ENCODE data around the gene HTRA3.

Gene HTRA3

GRCh38 chr4:8323947-8324555 lies 54.5 kb downstream of the HTRA3 start:
- no peak for DNase-seq (ENCODE audit: low read depth, low spot score)
- Histone ChIP-seq H3K4me3 (ENCODE audit: insufficient read length, low read depth) (no peak overlapping the region), H3K27me3 (ENCODE audit: insufficient read depth, insufficient read length) (no peaks in the 10 kb centered on the region), H3K4me1 (ENCODE audit: insufficient read depth, insufficient read length) (no peaks in the 10 kb centered on the region), H3K36me3 (ENCODE audit: insufficient read depth, insufficient read length, low read length) (no peaks in the 10 kb centered on the region), H3K9me3 (ENCODE audit: insufficient read depth, low read length) (peaks cover 32% of the 10 kb centered on the region; the same call in 1 of the 2 replicates), H3K9ac (ENCODE audit: insufficient read length, low read depth) (no peak overlapping the region)
- TF ChIP-seq YY1 (IDR thresholded peaks at IDR 0.05; ENCODE audit: insufficient read depth, insufficient read length) (no peak), ZNF274 (IDR thresholded peaks at IDR 0.05; ENCODE audit: low read depth, low read length) (no peak), SUZ12 (IDR thresholded peaks at IDR 0.05; ENCODE audit: extremely low read depth, insufficient read depth, insufficient read length) (no peak)

- Histone ChIP-seq H3K36me3 (ENCODE audit: insufficient read depth, insufficient read length, low read length) (no peaks in the 10 kb centered on the region), H3K9ac (ENCODE audit: insufficient read length, low read depth) (no peak overlapping the region), H3K4me3 (ENCODE audit: insufficient read length, low read depth) (no peak overlapping the region), H3K27me3 (ENCODE audit: insufficient read depth, insufficient read length) (no peaks in the 10 kb centered on the region), H3K4me1 (ENCODE audit: insufficient read depth, insufficient read length) (no peaks in the 10 kb centered on the region), H3K9me3 (ENCODE audit: insufficient read depth, low read length) (peaks cover 32% of the 10 kb centered on the region; the same call in 1 of the 2 replicates)
- TF ChIP-seq ZNF274 (IDR thresholded peaks at IDR 0.05; ENCODE audit: low read depth, low read length) (no peak), SUZ12 (IDR thresholded peaks at IDR 0.05; ENCODE audit: extremely low read depth, insufficient read depth, insufficient read length) (no peak), YY1 (IDR thresholded peaks at IDR 0.05; ENCODE audit: insufficient read depth, insufficient read length) (no peak)
- DNase-seq (ENCODE audit: low read depth, low spot score): no peak
Observed at GRCh38 chr4:8324640-8325239, 55.2 kb downstream of the HTRA3 start.

GRCh38 chr4:8325291-8325973 lies 55.9 kb downstream of the HTRA3 start:
- no peak for DNase-seq (ENCODE audit: low read depth, low spot score)
- H3K36me3 ChIP-seq (ENCODE audit: insufficient read depth, insufficient read length, low read length): no peaks in the 10 kb centered on the region
- H3K4me1 ChIP-seq (ENCODE audit: insufficient read depth, insufficient read length): no peaks in the 10 kb centered on the region
- H3K27me3 ChIP-seq (ENCODE audit: insufficient read depth, insufficient read length): no peaks in the 10 kb centered on the region
- H3K9me3 ChIP-seq (ENCODE audit: insufficient read depth, low read length): peaks cover 32% of the 10 kb centered on the region; the same call in 1 of the 2 replicates
- no peak overlapping the region for H3K9ac ChIP-seq (ENCODE audit: insufficient read length, low read depth)
- H3K4me3 ChIP-seq (ENCODE audit: insufficient read length, low read depth): no peak overlapping the region
- TF ChIP-seq SUZ12 (IDR thresholded peaks at IDR 0.05; ENCODE audit: extremely low read depth, insufficient read depth, insufficient read length) (no peak), YY1 (IDR thresholded peaks at IDR 0.05; ENCODE audit: insufficient read depth, insufficient read length) (no peak), ZNF274 (IDR thresholded peaks at IDR 0.05; ENCODE audit: low read depth, low read length) (no peak)

GRCh38 chr4:8326206-8326605 lies 56.7 kb downstream of the HTRA3 start:
- H3K9ac ChIP-seq (ENCODE audit: insufficient read length, low read depth): no peak overlapping the region
- no peak for TF ChIP-seq ZNF274 (IDR thresholded peaks at IDR 0.05; ENCODE audit: low read depth, low read length)
- TF ChIP-seq SUZ12 (IDR thresholded peaks at IDR 0.05; ENCODE audit: extremely low read depth, insufficient read depth, insufficient read length): no peak
- TF ChIP-seq YY1 (IDR thresholded peaks at IDR 0.05; ENCODE audit: insufficient read depth, insufficient read length): no peak
- H3K9me3 ChIP-seq (ENCODE audit: insufficient read depth, low read length): peaks cover 32% of the 10 kb centered on the region; the same call in 1 of the 2 replicates
- H3K4me3 ChIP-seq (ENCODE audit: insufficient read length, low read depth): no peak overlapping the region
- DNase-seq (ENCODE audit: low read depth, low spot score): no peak
- peaks cover 4% of the 10 kb centered on the region for H3K27me3 ChIP-seq (ENCODE audit: insufficient read depth, insufficient read length)
- H3K4me1 ChIP-seq (ENCODE audit: insufficient read depth, insufficient read length): no peaks in the 10 kb centered on the region
- H3K36me3 ChIP-seq (ENCODE audit: insufficient read depth, insufficient read length, low read length): no peaks in the 10 kb centered on the region

- no peaks in the 10 kb centered on the region for H3K36me3 ChIP-seq (ENCODE audit: insufficient read depth, insufficient read length, low read length)
Observed at GRCh38 chr4:8328456-8328855, 58.9 kb downstream of the HTRA3 start.

GRCh38 chr4:8328866-8329559 lies 59.5 kb downstream of the HTRA3 start:
- H3K9ac ChIP-seq (ENCODE audit: insufficient read length, low read depth): no peak overlapping the region
- no peaks in the 10 kb centered on the region for H3K36me3 ChIP-seq (ENCODE audit: insufficient read depth, insufficient read length, low read length)
- TF ChIP-seq SUZ12 (IDR thresholded peaks at IDR 0.05; ENCODE audit: extremely low read depth, insufficient read depth, insufficient read length): no peak
- TF ChIP-seq ZNF274 (IDR thresholded peaks at IDR 0.05; ENCODE audit: low read depth, low read length): no peak
- no peak for TF ChIP-seq YY1 (IDR thresholded peaks at IDR 0.05; ENCODE audit: insufficient read depth, insufficient read length)

More at GRCh38 chr4:8328456-8328855, 58.9 kb downstream of the HTRA3 start:
- Histone ChIP-seq H3K4me3 (ENCODE audit: insufficient read length, low read depth) (no peak overlapping the region), H3K9ac (ENCODE audit: insufficient read length, low read depth) (no peak overlapping the region), H3K27me3 (ENCODE audit: insufficient read depth, insufficient read length) (peaks cover 4% of the 10 kb centered on the region), H3K4me1 (ENCODE audit: insufficient read depth, insufficient read length) (no peaks in the 10 kb centered on the region), H3K9me3 (ENCODE audit: insufficient read depth, low read length) (peaks cover 27% of the 10 kb centered on the region; the same call in 1 of the 2 replicates)
- DNase-seq (ENCODE audit: low read depth, low spot score): no peak
- no peak for TF ChIP-seq SUZ12 (IDR thresholded peaks at IDR 0.05; ENCODE audit: extremely low read depth, insufficient read depth, insufficient read length)
- TF ChIP-seq YY1 (IDR thresholded peaks at IDR 0.05; ENCODE audit: insufficient read depth, insufficient read length): no peak
- no peak for TF ChIP-seq ZNF274 (IDR thresholded peaks at IDR 0.05; ENCODE audit: low read depth, low read length)

More at GRCh38 chr4:8328866-8329559, 59.5 kb downstream of the HTRA3 start:
- Histone ChIP-seq H3K27me3 (ENCODE audit: insufficient read depth, insufficient read length) (peaks cover 4% of the 10 kb centered on the region), H3K4me3 (ENCODE audit: insufficient read length, low read depth) (no peak overlapping the region), H3K9me3 (ENCODE audit: insufficient read depth, low read length) (peaks cover 22% of the 10 kb centered on the region; the same call in 1 of the 2 replicates), H3K4me1 (ENCODE audit: insufficient read depth, insufficient read length) (no peaks in the 10 kb centered on the region)
- no peak for DNase-seq (ENCODE audit: low read depth, low spot score)

All from NT2/D1 (cell line).